Spleen (tissue), 11 donors: ENCODE measurements around the gene OCRL. TPM values are rescaled to one million over a fixed set of nuclear protein-coding genes. Genes with fewer than 3 reads are reported as not detected.

Experiments
- DNase-seq: peaks from one replicate; pipeline ENCODE4 v3.0.0-alpha.2; 2020
- H3K27ac ChIP-seq, 8 donors: fragments of 200-600 bp; sonication (generic) in 7 of 8; 1 replicate in 4 of 8; 2 replicates in 4 of 8; pipeline versions ENCODE4 v1.5.0 to v1.8.0; 2016 to 2021; ENCODE audit warnings: inconsistent platforms in 4 of 8, mild to moderate bottlenecking in 4 of 8, moderate library complexity in 1 of 8
- H3K27me3 ChIP-seq, 7 donors: fragments of 200-600 bp; sonication (generic) in 6 of 7; replicated peaks in 1 of 7; 1 replicate in 4 of 7; 2 replicates in 3 of 7; pipeline versions ENCODE4 v1.5.0 to v1.8.0; 2016 to 2021; ENCODE audit warnings: inconsistent platforms in 3 of 7, mild to moderate bottlenecking in 1 of 7
- H3K36me3 ChIP-seq, 6 donors: fragments of 200-600 bp; sonication (generic) in 5 of 6; 1 replicate in 4 of 6; 2 replicates in 2 of 6; pipeline versions ENCODE4 v1.5.0 to v1.8.0; 2016 to 2021; ENCODE audit warnings: inconsistent platforms in 2 of 6
- H3K4me1 ChIP-seq, 6 donors: fragments of 200-600 bp; sonication (generic) in 5 of 6; 1 replicate in 3 of 6; 2 replicates in 3 of 6; pipeline versions ENCODE4 v1.5.0 to v1.8.0; 2016 to 2021; ENCODE audit warnings: inconsistent platforms in 3 of 6
- H3K4me3 ChIP-seq, 8 donors: fragments of 200-600 bp; sonication (generic) in 7 of 8; 1 replicate in 4 of 8; 2 replicates in 4 of 8; pipeline versions ENCODE4 v1.5.0 to v1.8.0; 2016 to 2021; ENCODE audit warnings: inconsistent platforms in 4 of 8, mild to moderate bottlenecking in 4 of 8, moderate library complexity in 2 of 8
- H3K9me3 ChIP-seq, 8 donors: fragments of 200-600 bp; sonication (generic) in 7 of 8; 1 replicate in 4 of 8; 2 replicates in 4 of 8; pipeline versions ENCODE4 v1.5.0 to v1.8.0; 2016 to 2021; ENCODE audit warnings: inconsistent platforms in 4 of 8
- CTCF ChIP-seq, 11 experiments: fragments of 200-600 bp in 7 of 11; fragments of 450-650 bp in 4 of 11; sonication (generic) in 4 of 11; IDR thresholded peaks in 8 of 11; conservative IDR thresholded peaks in 3 of 11; 1 replicate in 7 of 11; 2 replicates in 4 of 11; pipeline versions ENCODE4 v1.4.0 to v1.8.0; 2016 to 2021; ENCODE audit warnings: antibody characterized with exemption in 11 of 11, inconsistent platforms in 4 of 11, mild to moderate bottlenecking in 1 of 11
- POLR2A ChIP-seq, 3 donors: fragments of 450-650 bp; IDR thresholded peaks; one replicate each; pipeline ENCODE4 v1.5.1; 2017; ENCODE audit warnings: antibody characterized with exemption in 3 of 3, mild to moderate bottlenecking in 1 of 3
- POLR2AphosphoS5 ChIP-seq, 3 donors: sonication (generic); formaldehyde crosslinking; IDR thresholded peaks; one replicate each; pipeline ENCODE4 v1.5.1; 2017; ENCODE audit warnings: antibody characterized with exemption in 3 of 3
- WGBS, 5 donors: extraction: QIAGEN DNeasy Blood & Tissue Kit in 3 of 5; methylation state at CpG; one replicate each; pipeline versions ENCODE4 v1.1.5 to v1.1.7; 2013 to 2018; 5-methylcytosine and 5-hydroxymethylcytosine counted together
- intact Hi-C: fragments of 100-400 bp; cut with DNase I; formaldehyde crosslinking; loops from one replicate; pipeline ENCODE4 v1.15.0; 2023; ENCODE audit warnings: low total_unique reads
- polyA plus RNA-seq, 3 donors: library from polyadenylated mRNA; stranded (reverse); fragments of 200-250 nt; gene quantifications; one replicate each; pipeline ENCODE4 v1.2.1, GENCODE V29; 2013
- total RNA-seq, 7 donors: library from RNA; depleted of rRNA in 3 of 7; stranded (reverse); fragments of >200 nt in 3 of 7; fragmentation: NEBNext Ultra II Directional in 4 of 7; extraction: Animal tissue kit (Norgen Biotek cat#: 25700) in 4 of 7; gene quantifications; one replicate each; pipeline versions ENCODE4 v1.1.0 to v1.2.1, GENCODE V29; 2016 to 2021
- donor health status: healthy with polysubstance abuse.
- donor health status: DM: no; HTN: no; CAD: no; lungs with moderate emphysema.
- donor health status: DM: no; HTN: no; CAD: no.
- donor health status: Bipolar disorder and iron deficiency.
- donor health status: healthy.
- donor health status: DM: no; HTN: no; CAD: no.
- donor health status: DM: yes; HTN: yes; CAD: no.

The OCRL gene
- total and polyA plus RNA-seq, 10 donors, result 3.2 to 16.9 (median 11.2) TPM

DNA sequence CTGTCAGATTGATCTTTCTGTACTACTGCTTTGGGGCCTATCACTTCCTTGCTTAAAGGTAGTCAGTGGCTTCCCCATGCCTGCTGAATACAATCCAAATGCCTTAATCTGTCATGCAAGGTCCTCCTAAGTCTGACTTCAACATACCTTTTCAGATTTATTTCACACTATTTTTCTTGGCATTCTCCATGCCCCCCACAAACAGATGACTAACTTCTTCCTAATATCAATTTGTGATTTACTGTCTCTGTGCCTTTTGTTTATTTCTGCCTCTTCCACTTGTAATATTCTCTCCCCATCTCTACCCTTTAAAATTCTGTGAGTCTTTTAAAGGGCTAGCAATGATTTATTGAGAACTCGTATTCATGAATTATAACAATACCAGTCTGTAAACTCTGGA, 41.8 kb downstream of the OCRL start:
- H3K27me3 ChIP-seq, result no peaks in the 10 kb centered on the region

DNA sequence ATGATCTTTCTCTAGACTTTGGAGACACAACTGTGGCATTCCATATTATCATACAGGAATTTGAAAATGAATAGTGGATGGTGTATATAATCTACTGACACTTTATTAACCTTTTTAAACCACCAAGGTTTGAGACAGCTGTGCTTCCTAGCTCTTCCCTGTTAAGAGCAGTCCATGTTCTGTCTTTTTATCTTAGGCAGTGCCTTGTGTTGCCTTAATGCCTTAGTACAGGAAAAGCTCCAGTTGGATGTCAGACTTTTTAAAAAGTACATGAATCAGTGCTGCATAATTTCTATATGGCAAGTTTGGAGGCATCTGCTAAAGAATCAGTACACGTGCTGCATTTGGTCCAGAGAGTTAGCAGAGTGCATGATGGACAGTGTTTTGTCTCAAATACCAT, 45.1 kb downstream of the OCRL start:
- 26 to 97% (median 82%) methylated on average over 1 of the region's 1 CpG for WGBS, 5 donors
- no peak for TF ChIP-seq CTCF (IDR thresholded peaks at IDR 0.05 in 8 of 11, conservative IDR thresholded peaks at IDR 0.05 in 3 of 11)
- no peak for TF ChIP-seq POLR2A (IDR thresholded peaks at IDR 0.05)
- no peak for TF ChIP-seq POLR2AphosphoS5 (IDR thresholded peaks at IDR 0.05)
- Histone ChIP-seq H3K9me3 (no peaks in the 10 kb centered on the region), H3K36me3 (peaks cover 0 to 42% (median 16%) of the 10 kb centered on the region in 6 donors), H3K27ac (no peak overlapping the region), H3K27me3 (no peaks in the 10 kb centered on the region), H3K4me3 (no peak overlapping the region), H3K4me1 (no peaks in the 10 kb centered on the region)
- DNase-seq, result no peak
- intact Hi-C loops, result no loop called here

More for the DNA sequence above, 41.8 kb downstream of the OCRL start:
- WGBS, 5 donors, result 88 to 100% (median 94%) methylated on average over 1 of the region's 1 CpG
- TF ChIP-seq POLR2AphosphoS5 (IDR thresholded peaks at IDR 0.05), result no peak
- no peak for TF ChIP-seq CTCF (IDR thresholded peaks at IDR 0.05 in 8 of 11, conservative IDR thresholded peaks at IDR 0.05 in 3 of 11)
- no peak for TF ChIP-seq POLR2A (IDR thresholded peaks at IDR 0.05)
- peaks cover 0 to 25% (median 3%) of the 10 kb centered on the region in 6 donors for H3K36me3 ChIP-seq
- intact Hi-C loops, result no loop called here
- no peaks in the 10 kb centered on the region for H3K9me3 ChIP-seq
- no peak overlapping the region for H3K27ac ChIP-seq
- no peak overlapping the region for H3K4me3 ChIP-seq
- H3K4me1 ChIP-seq, result no peaks in the 10 kb centered on the region
- DNase-seq, result no peak

DNA sequence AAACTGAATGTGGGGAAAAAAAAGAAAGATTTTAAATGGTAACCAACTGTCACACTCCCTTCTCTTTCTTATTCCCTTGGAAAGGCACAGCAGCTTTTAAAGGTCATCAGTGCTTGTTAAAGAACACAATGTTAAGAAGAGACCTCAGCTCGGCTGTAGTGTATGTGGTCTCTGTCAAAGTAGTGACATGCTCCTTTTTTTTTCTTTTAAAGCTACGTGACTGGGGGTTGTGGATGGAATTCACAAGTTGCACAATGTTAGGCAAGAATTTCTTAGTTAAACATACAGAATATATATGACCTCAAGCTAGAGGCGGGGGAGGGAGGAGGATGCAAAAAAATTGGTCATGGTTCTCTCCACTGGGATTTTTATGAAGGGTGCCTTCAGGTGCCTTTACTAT, 45.6 kb downstream of the OCRL start:
- no peak overlapping the region for H3K4me3 ChIP-seq
- H3K27ac ChIP-seq, result no peak overlapping the region
- no peaks in the 10 kb centered on the region for H3K27me3 ChIP-seq
- peaks cover 0 to 48% (median 16%) of the 10 kb centered on the region in 6 donors for H3K36me3 ChIP-seq
- no peaks in the 10 kb centered on the region for H3K9me3 ChIP-seq
- intact Hi-C loops, result no loop called here
- no peaks in the 10 kb centered on the region for H3K4me1 ChIP-seq
- 44 to 78% (median 60%) methylated on average over 3 of the region's 3 CpGs for WGBS, 5 donors
- no peak for DNase-seq
- TF ChIP-seq POLR2A (IDR thresholded peaks at IDR 0.05) (no peak), POLR2AphosphoS5 (IDR thresholded peaks at IDR 0.05) (no peak), CTCF (IDR thresholded peaks at IDR 0.05 in 8 of 11, conservative IDR thresholded peaks at IDR 0.05 in 3 of 11) (no peak)

DNA sequence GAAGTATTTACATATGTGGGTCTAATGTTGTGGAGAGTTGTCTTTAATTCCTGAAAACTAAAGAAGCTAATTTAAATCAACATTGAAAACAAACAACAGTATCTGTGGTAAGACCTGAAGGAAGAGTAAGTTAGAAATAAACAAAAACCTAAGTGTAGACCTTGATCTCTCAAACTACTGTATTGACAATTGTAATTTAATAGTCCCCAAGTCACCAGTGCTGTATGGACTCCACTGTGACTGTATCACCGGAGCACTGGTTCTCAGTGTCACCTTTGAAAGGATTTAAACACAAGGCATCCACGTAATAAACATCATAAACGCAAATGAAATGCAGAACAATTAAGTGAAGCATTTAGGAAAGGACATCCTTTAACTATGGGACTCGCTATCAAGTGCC, 46.4 kb downstream of the OCRL start:
- DNase-seq, result no peak
- TF ChIP-seq POLR2A (IDR thresholded peaks at IDR 0.05) (no peak), CTCF (IDR thresholded peaks at IDR 0.05 in 8 of 11, conservative IDR thresholded peaks at IDR 0.05 in 3 of 11) (no peak), POLR2AphosphoS5 (IDR thresholded peaks at IDR 0.05) (no peak)
- intact Hi-C loops, result no loop called here
- no peaks in the 10 kb centered on the region for H3K27me3 ChIP-seq
- 78 to 97% (median 93%) methylated on average over 4 of the region's 4 CpGs for WGBS, 5 donors
- H3K4me1 ChIP-seq, result no peaks in the 10 kb centered on the region
- no peaks in the 10 kb centered on the region for H3K9me3 ChIP-seq
- peaks cover 0 to 54% (median 16%) of the 10 kb centered on the region in 6 donors for H3K36me3 ChIP-seq
- no peak overlapping the region for H3K4me3 ChIP-seq
- no peak overlapping the region for H3K27ac ChIP-seq
